IPS-20b (cell line): ENCODE measurements around the gene LGR6.

Source experiments
- H3K27ac ChIP-seq: one replicate; pipeline ENCODE4 v1.5.1; 2013; ENCODE audit warnings: low read length
- H3K27me3 ChIP-seq: 2 replicates; pipeline ENCODE4 v1.6.1; 2013; ENCODE audit warnings: mild to moderate bottlenecking, low read length, inconsistent platforms; ENCODE audit not compliant: insufficient read depth
- H3K36me3 ChIP-seq: 2 replicates; pipeline ENCODE4 v1.6.1; 2013; ENCODE audit warnings: low read depth, mild to moderate bottlenecking, inconsistent platforms, low read length, moderate library complexity; ENCODE audit not compliant: insufficient read depth
- H3K4me1 ChIP-seq: 2 replicates; pipeline ENCODE4 v1.6.1; 2013; ENCODE audit warnings: mild to moderate bottlenecking, control low read depth, inconsistent platforms, low read length, moderate library complexity; ENCODE audit not compliant: insufficient read depth
- H3K4me3 ChIP-seq: 2 replicates; pipeline ENCODE4 v1.5.1; 2013; ENCODE audit warnings: mild to moderate bottlenecking, low read length, inconsistent platforms
- H3K9ac ChIP-seq: 2 replicates; pipeline ENCODE4 v1.6.1; 2013; ENCODE audit warnings: low read depth, mild to moderate bottlenecking, inconsistent platforms, low read length, moderate library complexity
- H3K9me3 ChIP-seq: 2 replicates; pipeline ENCODE4 v1.6.1; 2013; ENCODE audit warnings: mild to moderate bottlenecking, low read depth, low read length, inconsistent platforms; ENCODE audit not compliant: insufficient read depth

LGR6 gene

GRCh38 chr1:202221911-202222909, 28.6 kb downstream of the LGR6 start:
- Histone ChIP-seq H3K36me3 (no peaks in the 10 kb centered on the region), H3K9me3 (no peaks in the 10 kb centered on the region), H3K27ac (no peak overlapping the region), H3K4me3 (no peak overlapping the region), H3K9ac (no peak overlapping the region), H3K4me1 (peaks cover 10% of the 10 kb centered on the region; the same call in 1 of the 2 replicates), H3K27me3 (peaks cover 11% of the 10 kb centered on the region)

GRCh38 chr1:202223121-202223860, 29.7 kb downstream of the LGR6 start:
- H3K4me1 ChIP-seq, result peaks cover 4% of the 10 kb centered on the region; the same call in 1 of the 2 replicates
- H3K27ac ChIP-seq, result no peak overlapping the region
- H3K36me3 ChIP-seq, result no peaks in the 10 kb centered on the region
- no peaks in the 10 kb centered on the region for H3K9me3 ChIP-seq
- H3K27me3 ChIP-seq, result peaks cover 11% of the 10 kb centered on the region
- no peak overlapping the region for H3K4me3 ChIP-seq
- H3K9ac ChIP-seq, result no peak overlapping the region

GRCh38 chr1:202224453-202224852, 30.9 kb downstream of the LGR6 start:
- Histone ChIP-seq H3K27me3 (no peaks in the 10 kb centered on the region), H3K27ac (no peak overlapping the region), H3K4me1 (peaks cover 4% of the 10 kb centered on the region; the same call in 1 of the 2 replicates), H3K4me3 (no peak overlapping the region), H3K9ac (no peak overlapping the region), H3K9me3 (no peaks in the 10 kb centered on the region), H3K36me3 (no peaks in the 10 kb centered on the region)

- Histone ChIP-seq H3K36me3 (no peaks in the 10 kb centered on the region), H3K4me1 (peaks cover 4% of the 10 kb centered on the region; the same call in 1 of the 2 replicates), H3K9me3 (no peaks in the 10 kb centered on the region), H3K27me3 (no peaks in the 10 kb centered on the region), H3K4me3 (no peak overlapping the region), H3K9ac (no peak overlapping the region), H3K27ac (no peak overlapping the region)
These were observed 31.5 kb downstream of the LGR6 start for GRCh38 chr1:202225131-202225530.

- H3K36me3 ChIP-seq, result no peaks in the 10 kb centered on the region
- H3K9me3 ChIP-seq, result no peaks in the 10 kb centered on the region
- H3K4me3 ChIP-seq, result no peak overlapping the region
- no peaks in the 10 kb centered on the region; the same call in 1 of the 2 replicates for H3K4me1 ChIP-seq
- H3K27me3 ChIP-seq, result no peaks in the 10 kb centered on the region
- H3K9ac ChIP-seq, result no peak overlapping the region
- no peak overlapping the region for H3K27ac ChIP-seq
These were observed 33.6 kb downstream of the LGR6 start for GRCh38 chr1:202227053-202227672.

- H3K36me3 ChIP-seq, result no peaks in the 10 kb centered on the region
- H3K27ac ChIP-seq, result no peak overlapping the region
- H3K27me3 ChIP-seq, result no peaks in the 10 kb centered on the region
- no peaks in the 10 kb centered on the region for H3K4me1 ChIP-seq
- no peaks in the 10 kb centered on the region for H3K9me3 ChIP-seq
- H3K4me3 ChIP-seq, result no peak overlapping the region
- H3K9ac ChIP-seq, result no peak overlapping the region
These were observed 34.4 kb downstream of the LGR6 start for GRCh38 chr1:202227997-202228401.

- Histone ChIP-seq H3K9me3 (no peaks in the 10 kb centered on the region), H3K27ac (no peak overlapping the region), H3K9ac (no peak overlapping the region), H3K27me3 (no peaks in the 10 kb centered on the region), H3K4me3 (no peak overlapping the region), H3K4me1 (peaks cover under 1% of the 10 kb centered on the region; the same call in 1 of the 2 replicates), H3K36me3 (no peaks in the 10 kb centered on the region)
These were observed 35.0 kb downstream of the LGR6 start for GRCh38 chr1:202228484-202229122.

- Histone ChIP-seq H3K9me3 (no peaks in the 10 kb centered on the region), H3K4me3 (no peak overlapping the region), H3K4me1 (peaks cover 6% of the 10 kb centered on the region; the same call in 1 of the 2 replicates), H3K27me3 (no peaks in the 10 kb centered on the region), H3K9ac (no peak overlapping the region), H3K27ac (no peak overlapping the region), H3K36me3 (no peaks in the 10 kb centered on the region)
These were observed 35.8 kb downstream of the LGR6 start for GRCh38 chr1:202229376-202229775.

GRCh38 chr1:202230061-202230938, 36.7 kb downstream of the LGR6 start:
- H3K9ac ChIP-seq, result no peak overlapping the region
- H3K4me3 ChIP-seq, result no peak overlapping the region
- H3K27ac ChIP-seq, result no peak overlapping the region
- no peaks in the 10 kb centered on the region for H3K36me3 ChIP-seq
- H3K27me3 ChIP-seq, result no peaks in the 10 kb centered on the region
- peaks cover 8% of the 10 kb centered on the region; the same call in 1 of the 2 replicates for H3K4me1 ChIP-seq
- no peaks in the 10 kb centered on the region for H3K9me3 ChIP-seq

- H3K4me3 ChIP-seq, result no peak overlapping the region
- peaks cover 16% of the 10 kb centered on the region; the same call in 1 of the 2 replicates for H3K4me1 ChIP-seq
- no peaks in the 10 kb centered on the region for H3K9me3 ChIP-seq
- no peak overlapping the region for H3K27ac ChIP-seq
- no peak overlapping the region for H3K9ac ChIP-seq
- no peaks in the 10 kb centered on the region for H3K36me3 ChIP-seq
- H3K27me3 ChIP-seq, result no peaks in the 10 kb centered on the region
These were observed 37.5 kb downstream of the LGR6 start for GRCh38 chr1:202230939-202231645.
